Measurements from ENCODE around the gene SPEM3.

The SPEM3 gene

GRCh38 chr17:7428557-7428956 is at the start of gene SPEM3:
Gene SPEM3 (plus strand): TSS chr17:7428857. CDS start chr17:7428903, 46 bp downstream.
- no peak for TF ChIP-seq CTCF (IDR thresholded peaks at IDR 0.05)

- TF ChIP-seq CTCF (IDR thresholded peaks at IDR 0.05) = no peak
Observed at GRCh38 chr17:7379134-7379533, 49.5 kb upstream of the SPEM3 start.

- TF ChIP-seq CTCF (IDR thresholded peaks at IDR 0.05) = no peak
Observed at GRCh38 chr17:7380321-7380720, 48.3 kb upstream of the SPEM3 start.

GRCh38 chr17:7380855-7381683 is 47.6 kb upstream of the SPEM3 start, which contains the start of gene TNK1:
Gene TNK1 (plus strand): TSS chr17:7381089. CDS start chr17:7382927, 1,838 bp downstream.
- TF ChIP-seq CTCF (IDR thresholded peaks at IDR 0.05) = no peak

GRCh38 chr17:7382901-7383300 is 45.8 kb upstream of the SPEM3 start:
- TF ChIP-seq CTCF (IDR thresholded peaks at IDR 0.05) = no peak

GRCh38 chr17:7383371-7383741 is 45.3 kb upstream of the SPEM3 start:
- TF ChIP-seq CTCF (IDR thresholded peaks at IDR 0.05) = no peak

GRCh38 chr17:7383742-7384488 is 44.7 kb upstream of the SPEM3 start:
- no peak for TF ChIP-seq CTCF (IDR thresholded peaks at IDR 0.05)

Data from LNCAP (cell line).